GM12873 (cell line): Measurements from ENCODE around the gene FRMD4A.

ENCODE experiments used
- CTCF ChIP-seq: IDR thresholded peaks from 2 replicates; pipeline ENCODE4 v1.5.1; 2012; ENCODE audit warnings: low read depth, mild to moderate bottlenecking, moderate library complexity, low read length, control low read depth; ENCODE audit not compliant: insufficient read depth; ENCODE audit errors: missing control alignments

The FRMD4A gene

GRCh38 chr10:14330388-14331061 is at the start of gene FRMD4A:
Gene FRMD4A (minus strand): TSS chr10:14330924.
- no peak for TF ChIP-seq CTCF

GRCh38 chr10:14379556-14380280 is 49.0 kb upstream of the FRMD4A start:
- TF ChIP-seq CTCF: no peak

GRCh38 chr10:14378387-14378960 is 47.8 kb upstream of the FRMD4A start:
- TF ChIP-seq CTCF: no peak

GRCh38 chr10:14377591-14378175 is 47.0 kb upstream of the FRMD4A start:
- TF ChIP-seq CTCF: no peak

- TF ChIP-seq CTCF: no peak
These were observed 44.2 kb upstream of the FRMD4A start for GRCh38 chr10:14374745-14375445.

- no peak for TF ChIP-seq CTCF
These were observed 41.9 kb upstream of the FRMD4A start for GRCh38 chr10:14372606-14373005.
